HepG2 (cell line): Measurements from ENCODE around the gene SLCO4A1. TPM values are rescaled to one million over a fixed set of nuclear protein-coding genes. Genes with fewer than 3 reads are reported as not detected.

Experiments
- AGO1 ChIP-seq: fragments of 200-400 bp; formaldehyde crosslinking; IDR thresholded peaks from 2 replicates; pipeline ENCODE4 v1.6.1; 2017; ENCODE audit warnings: mild to moderate bottlenecking, low read depth, low read length, moderate library complexity; ENCODE audit not compliant: poor library complexity, severe bottlenecking
- GATAD2A ChIP-seq: IDR thresholded peaks from 2 replicates; pipeline ENCODE4 v1.6.1; 2016
- MIXL1 ChIP-seq: IDR thresholded peaks from 2 replicates; pipeline ENCODE4 v1.6.1; 2016
- NCOA2 ChIP-seq: sonication (generic); formaldehyde crosslinking; IDR thresholded peaks from 2 replicates; pipeline ENCODE4 v1.8.0; 2022; ENCODE audit warnings: inconsistent platforms
- SUZ12 ChIP-seq: fragments of 150-350 bp; IDR thresholded peaks from 2 replicates; pipeline ENCODE4 v1.6.1; 2014; ENCODE audit warnings: low read depth, low read length
- ZBTB38 ChIP-seq: sonication (generic); formaldehyde crosslinking; IDR thresholded peaks from 2 replicates; pipeline ENCODE4 v1.5.1; 2020; ENCODE audit warnings: mild to moderate bottlenecking, missing genetic modification reagents
- ZNF296 ChIP-seq: sonication (generic); formaldehyde crosslinking; conservative IDR thresholded peaks from 2 replicates; pipeline ENCODE4 v1.5.0; 2020; ENCODE audit warnings: mild to moderate bottlenecking, missing genetic modification reagents
- ZNF326 ChIP-seq: sonication (generic); formaldehyde crosslinking; IDR thresholded peaks from 2 replicates; pipeline ENCODE4 v1.4.0; 2020; ENCODE audit warnings: missing genetic modification reagents, borderline replicate concordance
- ZNF350 ChIP-seq: sonication (generic); formaldehyde crosslinking; IDR thresholded peaks from 2 replicates; pipeline ENCODE4 v1.4.0; 2020; ENCODE audit warnings: mild to moderate bottlenecking, low read depth, missing genetic modification reagents, borderline replicate concordance
- ZNF557 ChIP-seq: sonication (generic); formaldehyde crosslinking; IDR thresholded peaks from 2 replicates; pipeline ENCODE4 v1.4.0; 2020; ENCODE audit warnings: missing genetic modification reagents
- ZNF563 ChIP-seq: sonication (generic); formaldehyde crosslinking; IDR thresholded peaks from 2 replicates; pipeline ENCODE4 v1.8.0; 2022; ENCODE audit warnings: mild to moderate bottlenecking, moderate library complexity, missing genetic modification reagents
- ZSCAN22 ChIP-seq: sonication (generic); formaldehyde crosslinking; IDR thresholded peaks from 2 replicates; pipeline ENCODE4 v1.4.0; 2020; ENCODE audit warnings: mild to moderate bottlenecking, missing genetic modification reagents
- polyA plus RNA-seq, 8 experiments: library from polyadenylated mRNA; depleted of rRNA in 3 of 8; stranded (reverse) in 7 of 8; unstranded in 1 of 8; fragments of >200 nt; fragmentation: Illumina TruSeq in 4 of 8; extraction: Trizol in 4 of 8; gene quantifications; 2 replicates each; pipeline versions ENCODE4 v1.2.1 to v1.2.3, GENCODE V29; 2011 to 2016; ENCODE audit warnings: low read depth in 4 of 8, missing spikeins in 1 of 8, mixed read lengths in 1 of 8; ENCODE audit not compliant: insufficient read depth in 1 of 8
- total RNA-seq, 5 experiments: library from RNA; depleted of rRNA; stranded (reverse); fragments of >200 nt; fragmentation: Illumina TruSeq; extraction: Trizol; gene quantifications; 2 replicates each; pipeline ENCODE4 v1.2.3, GENCODE V29; 2016; ENCODE audit warnings: low read depth in 1 of 5
- TF ChIP-seq, protein P1 (sequence below): sonication (generic); formaldehyde crosslinking; IDR thresholded peaks from 2 replicates; pipeline ENCODE4 v1.8.0; 2022; ENCODE audit warnings: low read depth, missing genetic modification reagents
- TF ChIP-seq, protein P2 (sequence below): sonication (generic); formaldehyde crosslinking; IDR thresholded peaks from 2 replicates; pipeline ENCODE4 v1.4.0; 2020; ENCODE audit warnings: missing genetic modification reagents
- TF ChIP-seq, protein P3 (sequence below): sonication (generic); formaldehyde crosslinking; IDR thresholded peaks from 2 replicates; pipeline ENCODE4 v1.4.0; 2020; ENCODE audit warnings: mild to moderate bottlenecking, low read depth, missing genetic modification reagents
- TF ChIP-seq, protein P4 (sequence below): sonication (generic); formaldehyde crosslinking; IDR thresholded peaks from 2 replicates; pipeline ENCODE4 v1.4.0; 2020; ENCODE audit warnings: missing genetic modification reagents, low read depth, mild to moderate bottlenecking, borderline replicate concordance
- TF ChIP-seq, protein P5 (sequence below): sonication (generic); formaldehyde crosslinking; IDR thresholded peaks from 2 replicates; pipeline ENCODE4 v1.8.0; 2023; ENCODE audit warnings: mild to moderate bottlenecking, missing genetic modification reagents
- TF ChIP-seq, protein P6 (sequence below), 2 experiments: sonication (generic) in 1 of 2; formaldehyde crosslinking in 1 of 2; IDR thresholded peaks; 2 replicates each; pipeline versions ENCODE4 v1.4.0 to v1.6.1; 2018 to 2020; ENCODE audit warnings: missing genetic modification reagents in 2 of 2, borderline replicate concordance in 1 of 2, low read depth in 1 of 2, mild to moderate bottlenecking in 1 of 2, missing biosample characterization in 1 of 2

Gene SLCO4A1
- total and polyA plus RNA-seq, 2 of the 13 experiments (the other 11 are each of a cell fraction or from before 2014, with no cell fraction given), result 55.5 to 112 TPM

DNA sequence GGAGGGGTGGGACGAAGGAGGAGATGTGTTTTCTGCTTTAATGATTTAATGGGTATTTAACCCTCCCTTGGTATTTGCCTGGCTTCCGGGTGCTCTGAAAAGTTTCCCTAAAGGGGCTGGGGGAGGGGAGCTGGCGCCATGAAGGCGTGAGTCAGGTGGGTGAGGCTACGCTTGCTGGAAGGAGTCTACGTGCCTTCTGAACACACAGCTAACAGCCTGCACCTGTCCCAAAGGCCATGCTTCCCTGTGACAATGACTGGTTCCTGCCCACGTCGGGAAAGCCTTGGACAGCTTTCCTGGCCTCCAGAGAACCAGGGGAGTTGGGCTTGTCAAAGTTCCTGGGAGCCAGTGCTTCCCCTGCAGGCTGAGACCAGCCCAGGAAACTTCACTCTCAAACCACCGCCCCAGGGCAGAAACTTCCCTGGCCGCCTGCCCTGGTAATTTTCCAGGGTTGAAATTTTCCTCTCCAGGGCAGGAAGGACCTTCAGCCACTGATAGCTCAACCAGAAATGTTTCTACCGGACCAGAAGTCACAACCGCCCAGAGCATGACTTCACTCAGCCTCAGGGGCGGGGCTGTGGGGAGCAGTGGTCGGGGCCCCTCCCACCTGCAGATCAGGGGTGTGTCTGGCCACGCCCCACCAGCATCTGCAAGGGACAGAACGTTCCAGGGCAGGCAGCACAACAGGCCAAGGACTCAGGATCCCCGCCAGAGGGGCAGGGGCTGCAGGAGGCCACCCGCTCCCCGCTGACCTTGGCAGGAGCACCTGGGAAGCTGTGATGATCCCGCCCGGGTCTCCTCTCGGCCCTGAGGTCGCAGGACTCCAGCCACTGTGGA is 18.6 kb upstream of the SLCO4A1 start (continued):
- TF ChIP-seq, protein P1, sequence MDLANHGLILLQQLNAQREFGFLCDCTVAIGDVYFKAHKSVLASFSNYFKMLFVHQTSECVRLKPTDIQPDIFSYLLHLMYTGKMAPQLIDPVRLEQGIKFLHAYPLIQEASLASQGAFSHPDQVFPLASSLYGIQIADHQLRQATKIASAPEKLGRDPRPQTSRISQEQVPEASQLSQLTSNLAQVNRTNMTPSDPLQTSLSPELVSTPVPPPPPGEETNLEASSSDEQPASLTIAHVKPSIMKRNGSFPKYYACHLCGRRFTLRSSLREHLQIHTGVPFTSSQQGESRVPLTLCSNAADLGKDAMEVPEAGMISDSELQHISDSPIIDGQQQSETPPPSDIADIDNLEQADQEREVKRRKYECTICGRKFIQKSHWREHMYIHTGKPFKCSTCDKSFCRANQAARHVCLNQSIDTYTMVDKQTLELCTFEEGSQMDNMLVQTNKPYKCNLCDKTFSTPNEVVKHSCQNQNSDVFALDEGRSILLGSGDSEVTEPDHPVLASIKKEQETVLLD (CRISPR knock-in tag), result peak; percentile 73; the same call in 1 of the 2 replicates
- TF ChIP-seq, protein P2, sequence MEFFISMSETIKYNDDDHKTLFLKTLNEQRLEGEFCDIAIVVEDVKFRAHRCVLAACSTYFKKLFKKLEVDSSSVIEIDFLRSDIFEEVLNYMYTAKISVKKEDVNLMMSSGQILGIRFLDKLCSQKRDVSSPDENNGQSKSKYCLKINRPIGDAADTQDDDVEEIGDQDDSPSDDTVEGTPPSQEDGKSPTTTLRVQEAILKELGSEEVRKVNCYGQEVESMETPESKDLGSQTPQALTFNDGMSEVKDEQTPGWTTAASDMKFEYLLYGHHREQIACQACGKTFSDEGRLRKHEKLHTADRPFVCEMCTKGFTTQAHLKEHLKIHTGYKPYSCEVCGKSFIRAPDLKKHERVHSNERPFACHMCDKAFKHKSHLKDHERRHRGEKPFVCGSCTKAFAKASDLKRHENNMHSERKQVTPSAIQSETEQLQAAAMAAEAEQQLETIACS (CRISPR knock-in tag), result peak; percentile 65; the same call in 1 of the 2 replicates
- TF ChIP-seq ZNF350 (CRISPR knock-in tag), result peak; percentile 94; the same call in 1 of the 2 replicates
- TF ChIP-seq, protein P3, sequence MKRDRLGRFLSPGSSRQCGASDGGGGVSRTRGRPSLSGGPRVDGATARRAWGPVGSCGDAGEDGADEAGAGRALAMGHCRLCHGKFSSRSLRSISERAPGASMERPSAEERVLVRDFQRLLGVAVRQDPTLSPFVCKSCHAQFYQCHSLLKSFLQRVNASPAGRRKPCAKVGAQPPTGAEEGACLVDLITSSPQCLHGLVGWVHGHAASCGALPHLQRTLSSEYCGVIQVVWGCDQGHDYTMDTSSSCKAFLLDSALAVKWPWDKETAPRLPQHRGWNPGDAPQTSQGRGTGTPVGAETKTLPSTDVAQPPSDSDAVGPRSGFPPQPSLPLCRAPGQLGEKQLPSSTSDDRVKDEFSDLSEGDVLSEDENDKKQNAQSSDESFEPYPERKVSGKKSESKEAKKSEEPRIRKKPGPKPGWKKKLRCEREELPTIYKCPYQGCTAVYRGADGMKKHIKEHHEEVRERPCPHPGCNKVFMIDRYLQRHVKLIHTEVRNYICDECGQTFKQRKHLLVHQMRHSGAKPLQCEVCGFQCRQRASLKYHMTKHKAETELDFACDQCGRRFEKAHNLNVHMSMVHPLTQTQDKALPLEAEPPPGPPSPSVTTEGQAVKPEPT, result peak; percentile 80; the same call in 1 of the 2 replicates
- no peak; the same call in 1 of the 2 replicates for TF ChIP-seq SUZ12
- TF ChIP-seq, protein P4, sequence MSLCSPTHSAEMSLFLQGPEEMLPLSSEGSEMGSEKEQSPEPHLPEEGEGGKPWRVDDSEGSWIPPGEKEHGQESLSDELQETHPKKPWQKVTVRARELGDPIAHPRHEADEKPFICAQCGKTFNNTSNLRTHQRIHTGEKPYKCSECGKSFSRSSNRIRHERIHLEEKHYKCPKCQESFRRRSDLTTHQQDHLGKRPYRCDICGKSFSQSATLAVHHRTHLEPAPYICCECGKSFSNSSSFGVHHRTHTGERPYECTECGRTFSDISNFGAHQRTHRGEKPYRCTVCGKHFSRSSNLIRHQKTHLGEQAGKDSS, result peak; percentile 89
- TF ChIP-seq MIXL1 (CRISPR knock-in tag), result peak; percentile 54
- TF ChIP-seq ZNF557 (CRISPR knock-in tag), result no peak; the same call in none of the 2 replicates
- TF ChIP-seq AGO1, result peak; percentile 65
- TF ChIP-seq ZNF563 (CRISPR knock-in tag), result peak; percentile 87
- TF ChIP-seq, protein P5, sequence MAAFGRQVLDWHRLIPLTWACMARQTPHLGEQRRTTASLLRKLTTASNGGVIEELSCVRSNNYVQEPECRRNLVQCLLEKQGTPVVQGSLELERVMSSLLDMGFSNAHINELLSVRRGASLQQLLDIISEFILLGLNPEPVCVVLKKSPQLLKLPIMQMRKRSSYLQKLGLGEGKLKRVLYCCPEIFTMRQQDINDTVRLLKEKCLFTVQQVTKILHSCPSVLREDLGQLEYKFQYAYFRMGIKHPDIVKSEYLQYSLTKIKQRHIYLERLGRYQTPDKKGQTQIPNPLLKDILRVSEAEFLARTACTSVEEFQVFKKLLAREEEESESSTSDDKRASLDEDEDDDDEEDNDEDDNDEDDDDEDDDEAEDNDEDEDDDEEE, result peak; percentile 59; the same call in 1 of the 2 replicates
- TF ChIP-seq, protein P6, sequence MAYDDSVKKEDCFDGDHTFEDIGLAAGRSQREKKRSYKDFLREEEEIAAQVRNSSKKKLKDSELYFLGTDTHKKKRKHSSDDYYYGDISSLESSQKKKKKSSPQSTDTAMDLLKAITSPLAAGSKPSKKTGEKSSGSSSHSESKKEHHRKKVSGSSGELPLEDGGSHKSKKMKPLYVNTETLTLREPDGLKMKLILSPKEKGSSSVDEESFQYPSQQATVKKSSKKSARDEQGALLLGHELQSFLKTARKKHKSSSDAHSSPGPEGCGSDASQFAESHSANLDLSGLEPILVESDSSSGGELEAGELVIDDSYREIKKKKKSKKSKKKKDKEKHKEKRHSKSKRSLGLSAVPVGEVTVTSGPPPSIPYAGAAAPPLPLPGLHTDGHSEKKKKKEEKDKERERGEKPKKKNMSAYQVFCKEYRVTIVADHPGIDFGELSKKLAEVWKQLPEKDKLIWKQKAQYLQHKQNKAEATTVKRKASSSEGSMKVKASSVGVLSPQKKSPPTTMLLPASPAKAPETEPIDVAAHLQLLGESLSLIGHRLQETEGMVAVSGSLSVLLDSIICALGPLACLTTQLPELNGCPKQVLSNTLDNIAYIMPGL (CRISPR knock-in tag; IDR thresholded peaks at IDR 0.05; ENCODE audit: borderline replicate concordance in 1 of 2, low read depth in 1 of 2), result peak in 1 of 2 experiments; percentile 94; a peak in 1 of 4 replicates
- peak; percentile 91 for TF ChIP-seq GATAD2A (CRISPR knock-in tag)
- TF ChIP-seq ZSCAN22, result no peak
- no peak; the same call in 1 of the 2 replicates for TF ChIP-seq ZNF296 (CRISPR knock-in tag)
- TF ChIP-seq NCOA2 (CRISPR knock-in tag), result peak; percentile 71
- peak; percentile 13; the same call in 1 of the 2 replicates for TF ChIP-seq ZBTB38
- TF ChIP-seq ZNF326, result no peak; the same call in 1 of the 2 replicates
